Progenitor cell of endocrine pancreas (in vitro differentiated cells): Measurements from ENCODE around the gene SEM1. TPM values are rescaled to one million over a fixed set of nuclear protein-coding genes. Genes with fewer than 3 reads are reported as not detected.
"Not testable (repeated sequence)": the region's sequence is repeated elsewhere in the genome, so short reads cannot be mapped to it uniquely, and the experiment has no call there.

Experiments used
- DNase-seq: peaks from one replicate; pipeline ENCODE4 v3.0.0; 2021; ENCODE audit warnings: low spot score; ENCODE audit not compliant: unreplicated experiment
- H3K27ac Mint-ChIP-seq: 2 replicates; pipeline ENCODE4 v1.8.0; 2021; ENCODE audit warnings: mild to moderate bottlenecking, moderate library complexity, mixed read lengths
- H3K27me3 Mint-ChIP-seq: 2 replicates; pipeline ENCODE4 v1.8.0; 2021; ENCODE audit warnings: mixed read lengths
- H3K36me3 Mint-ChIP-seq: 2 replicates; pipeline ENCODE4 v1.8.0; 2022; ENCODE audit warnings: mixed read lengths; ENCODE audit not compliant: insufficient read depth
- H3K4me1 Mint-ChIP-seq: 2 replicates; pipeline ENCODE4 v1.8.0; 2021; ENCODE audit warnings: low read depth, mixed read lengths
- H3K4me3 Mint-ChIP-seq: 2 replicates; pipeline ENCODE4 v1.8.0; 2021; ENCODE audit warnings: low read depth, mild to moderate bottlenecking, moderate library complexity, mixed read lengths
- H3K9me3 Mint-ChIP-seq: 2 replicates; pipeline ENCODE4 v1.8.0; 2021; ENCODE audit warnings: low read depth, mixed read lengths
- total RNA-seq: library from RNA; stranded (reverse); gene quantifications from 2 replicates; pipeline ENCODE4 v1.2.1, GENCODE V29; 2021
- TF ChIP-seq, protein P1 (sequence below): fragments of 200-600 bp; sonication (generic); IDR thresholded peaks from one replicate; pipeline ENCODE4 v1.5.0; 2021; ENCODE audit warnings: antibody characterized with exemption, mild to moderate bottlenecking; ENCODE audit not compliant: unreplicated experiment

The SEM1 gene
- total RNA-seq, 1 donor from 2014 or later = 64.2 TPM

DNA sequence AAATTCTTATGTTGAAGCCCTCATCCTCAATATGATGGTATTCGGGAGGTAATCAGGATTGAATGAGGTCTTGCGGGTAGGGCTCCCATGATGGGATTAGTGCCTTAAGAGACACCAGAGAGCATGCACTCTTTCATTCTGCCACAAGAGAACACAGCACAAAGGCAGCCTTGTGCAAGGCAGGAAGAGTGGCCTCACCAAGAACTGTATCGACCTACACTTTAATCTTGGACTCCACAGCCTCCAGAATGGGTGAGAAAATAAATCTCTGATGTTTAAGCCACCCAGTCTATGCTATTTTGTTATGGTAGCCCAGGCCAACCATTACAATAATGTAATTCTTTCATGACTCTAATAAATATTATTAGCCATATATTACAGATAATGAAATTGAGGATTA lies 8.4 kb downstream of the SEM1 start:
- H3K4me3 Mint-ChIP-seq = no peak overlapping the region
- no peaks in the 10 kb centered on the region for H3K9me3 Mint-ChIP-seq

DNA sequence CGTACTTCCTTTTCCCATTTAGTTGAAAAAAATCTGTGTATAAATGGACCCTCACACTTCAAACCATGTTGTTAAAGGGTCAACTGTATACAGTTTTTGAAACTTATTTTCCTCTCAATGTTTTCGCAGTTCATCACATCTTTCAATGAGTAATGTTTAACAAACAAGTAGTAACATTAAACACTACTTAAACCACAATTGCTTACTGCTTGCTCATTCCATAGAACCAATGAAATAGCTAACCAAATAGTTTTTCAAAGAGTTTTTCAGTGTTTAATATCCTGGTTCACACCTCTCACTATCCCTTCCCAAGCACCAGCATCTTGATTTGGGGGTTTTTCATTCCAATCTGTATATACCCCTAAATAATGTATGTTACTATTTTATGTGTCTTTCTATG lies 9.1 kb downstream of the SEM1 start:
- Mint-ChIP-seq H3K4me3 (no peak overlapping the region), H3K9me3 (no peaks in the 10 kb centered on the region), H3K36me3 (peaks cover 3% of the 10 kb centered on the region), H3K27ac (no peak overlapping the region), H3K27me3 (no peaks in the 10 kb centered on the region), H3K4me1 (no peaks in the 10 kb centered on the region)
- TF ChIP-seq, protein P1, sequence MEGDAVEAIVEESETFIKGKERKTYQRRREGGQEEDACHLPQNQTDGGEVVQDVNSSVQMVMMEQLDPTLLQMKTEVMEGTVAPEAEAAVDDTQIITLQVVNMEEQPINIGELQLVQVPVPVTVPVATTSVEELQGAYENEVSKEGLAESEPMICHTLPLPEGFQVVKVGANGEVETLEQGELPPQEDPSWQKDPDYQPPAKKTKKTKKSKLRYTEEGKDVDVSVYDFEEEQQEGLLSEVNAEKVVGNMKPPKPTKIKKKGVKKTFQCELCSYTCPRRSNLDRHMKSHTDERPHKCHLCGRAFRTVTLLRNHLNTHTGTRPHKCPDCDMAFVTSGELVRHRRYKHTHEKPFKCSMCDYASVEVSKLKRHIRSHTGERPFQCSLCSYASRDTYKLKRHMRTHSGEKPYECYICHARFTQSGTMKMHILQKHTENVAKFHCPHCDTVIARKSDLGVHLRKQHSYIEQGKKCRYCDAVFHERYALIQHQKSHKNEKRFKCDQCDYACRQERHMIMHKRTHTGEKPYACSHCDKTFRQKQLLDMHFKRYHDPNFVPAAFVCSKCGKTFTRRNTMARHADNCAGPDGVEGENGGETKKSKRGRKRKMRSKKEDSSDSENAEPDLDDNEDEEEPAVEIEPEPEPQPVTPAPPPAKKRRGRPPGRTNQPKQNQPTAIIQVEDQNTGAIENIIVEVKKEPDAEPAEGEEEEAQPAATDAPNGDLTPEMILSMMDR = no peak
- no peak for DNase-seq

More for the DNA sequence above, 8.4 kb downstream of the SEM1 start:
- H3K36me3 Mint-ChIP-seq = peaks cover 3% of the 10 kb centered on the region
- no peaks in the 10 kb centered on the region for H3K4me1 Mint-ChIP-seq
- TF ChIP-seq, protein P1 = no peak
- no peak for DNase-seq
- H3K27ac Mint-ChIP-seq = no peak overlapping the region
- H3K27me3 Mint-ChIP-seq = no peaks in the 10 kb centered on the region

DNA sequence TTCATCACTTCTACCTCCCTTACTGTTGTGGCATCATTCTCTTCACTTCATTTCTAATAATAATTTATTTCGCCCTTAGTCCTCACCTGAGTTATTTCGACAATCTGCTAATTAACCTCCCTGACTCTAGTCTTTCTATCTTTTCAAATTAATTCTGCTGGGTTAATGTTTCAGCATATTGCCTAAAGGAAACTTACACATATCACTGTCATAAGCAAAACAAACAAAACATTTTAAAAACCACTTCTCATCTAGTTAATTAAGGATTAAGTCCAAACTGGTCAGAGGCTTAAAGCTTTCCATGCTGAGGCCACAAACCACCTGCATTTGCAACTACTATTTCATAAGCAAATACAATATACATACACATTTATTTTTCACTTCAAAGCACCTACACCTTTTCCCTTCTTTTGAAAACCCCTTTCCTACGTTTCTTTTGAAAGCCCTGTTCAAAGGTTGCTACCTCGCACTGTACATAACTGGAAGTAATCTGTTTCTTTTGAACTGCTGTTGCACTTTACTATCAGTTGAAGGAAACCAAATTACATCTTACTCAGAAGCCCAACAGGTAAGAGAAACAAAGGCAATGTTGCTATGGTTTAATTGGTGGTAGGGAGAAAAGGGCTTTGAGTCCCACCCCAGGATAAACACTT lies 10.3 kb downstream of the SEM1 start:
- Mint-ChIP-seq H3K36me3 (peaks cover 4% of the 10 kb centered on the region), H3K9me3 (no peaks in the 10 kb centered on the region), H3K4me1 (no peaks in the 10 kb centered on the region), H3K4me3 (no peak overlapping the region), H3K27me3 (no peaks in the 10 kb centered on the region), H3K27ac (no peak overlapping the region)
- no peak for DNase-seq
- TF ChIP-seq, protein P1 = no peak

GRCh38 chr7:96698449-96698848 lies 11.2 kb downstream of the SEM1 start:
- H3K4me1 Mint-ChIP-seq, H3K27me3 Mint-ChIP-seq, H3K36me3 Mint-ChIP-seq, H3K27ac Mint-ChIP-seq, DNase-seq, H3K4me3 Mint-ChIP-seq, H3K9me3 Mint-ChIP-seq: not testable (repeated sequence)

DNA sequence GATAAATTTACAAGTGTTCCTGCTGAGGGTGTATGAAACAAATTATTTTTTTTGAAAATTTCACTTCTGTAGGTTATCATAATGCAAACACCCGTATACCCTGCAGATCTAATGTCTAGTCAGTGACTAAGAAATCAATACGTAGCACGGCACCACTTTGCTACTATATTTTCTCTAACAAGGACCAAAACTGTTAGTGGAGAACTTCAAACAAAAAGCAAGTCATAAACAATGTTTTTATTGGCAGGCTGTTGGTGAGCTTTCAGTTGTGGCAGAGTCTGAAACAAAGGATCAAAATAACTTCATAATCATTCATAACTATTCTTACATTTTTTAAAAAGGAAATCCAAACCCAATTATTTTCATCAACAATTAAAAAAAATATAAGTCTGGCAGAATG lies 11.8 kb downstream of the SEM1 start:
- no peak overlapping the region for H3K27ac Mint-ChIP-seq
- no peak for DNase-seq
- H3K27me3 Mint-ChIP-seq = no peaks in the 10 kb centered on the region
- H3K9me3 Mint-ChIP-seq = no peaks in the 10 kb centered on the region
- H3K36me3 Mint-ChIP-seq = peaks cover 4% of the 10 kb centered on the region
- H3K4me3 Mint-ChIP-seq = no peak overlapping the region
- TF ChIP-seq, protein P1 = no peak
- no peaks in the 10 kb centered on the region for H3K4me1 Mint-ChIP-seq

- H3K27ac Mint-ChIP-seq = no peak overlapping the region
- no peak overlapping the region for H3K4me3 Mint-ChIP-seq
- no peak for DNase-seq
- H3K4me1 Mint-ChIP-seq = no peaks in the 10 kb centered on the region
- peaks cover 8% of the 10 kb centered on the region for H3K36me3 Mint-ChIP-seq
- no peaks in the 10 kb centered on the region for H3K27me3 Mint-ChIP-seq
- TF ChIP-seq, protein P1 = no peak
- H3K9me3 Mint-ChIP-seq = no peaks in the 10 kb centered on the region
These were observed 14.1 kb downstream of the SEM1 start for GRCh38 chr7:96695581-96695980.
